ENCODE data around the gene CYP4F12.
"Not testable (repeated sequence)": the region's sequence is repeated elsewhere in the genome, so short reads cannot be mapped to it uniquely, and the experiment has no call there.

The CYP4F12 gene

GRCh38 chr19:15649526-15649925 is 23.4 kb upstream of the CYP4F12 start:
- DNase-seq (ENCODE audit: low read depth): no peak

GRCh38 chr19:15650123-15650522 is 22.8 kb upstream of the CYP4F12 start:
- DNase-seq (ENCODE audit: low read depth): not testable (repeated sequence)

DNA sequence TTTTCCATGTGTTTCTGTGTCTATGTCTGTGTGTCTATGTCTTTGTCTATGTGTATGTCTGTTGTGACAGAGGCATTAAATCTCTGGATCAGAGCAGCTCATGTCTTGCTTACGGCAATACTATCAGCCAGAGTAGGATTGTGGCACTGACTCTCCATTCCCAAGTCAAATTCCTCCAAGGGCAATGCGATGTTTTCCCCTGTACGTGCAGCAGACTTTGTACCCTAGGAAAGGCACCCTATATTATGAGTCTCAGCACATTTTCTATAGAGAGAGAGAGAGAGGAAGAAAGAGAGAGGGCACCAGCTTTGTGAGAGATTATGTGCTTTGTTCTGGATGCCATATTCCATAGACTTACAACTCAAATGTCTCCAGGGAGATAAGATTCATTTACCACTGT is 21.1 kb upstream of the CYP4F12 start:
- no peak for DNase-seq (ENCODE audit: low read depth)

DNA sequence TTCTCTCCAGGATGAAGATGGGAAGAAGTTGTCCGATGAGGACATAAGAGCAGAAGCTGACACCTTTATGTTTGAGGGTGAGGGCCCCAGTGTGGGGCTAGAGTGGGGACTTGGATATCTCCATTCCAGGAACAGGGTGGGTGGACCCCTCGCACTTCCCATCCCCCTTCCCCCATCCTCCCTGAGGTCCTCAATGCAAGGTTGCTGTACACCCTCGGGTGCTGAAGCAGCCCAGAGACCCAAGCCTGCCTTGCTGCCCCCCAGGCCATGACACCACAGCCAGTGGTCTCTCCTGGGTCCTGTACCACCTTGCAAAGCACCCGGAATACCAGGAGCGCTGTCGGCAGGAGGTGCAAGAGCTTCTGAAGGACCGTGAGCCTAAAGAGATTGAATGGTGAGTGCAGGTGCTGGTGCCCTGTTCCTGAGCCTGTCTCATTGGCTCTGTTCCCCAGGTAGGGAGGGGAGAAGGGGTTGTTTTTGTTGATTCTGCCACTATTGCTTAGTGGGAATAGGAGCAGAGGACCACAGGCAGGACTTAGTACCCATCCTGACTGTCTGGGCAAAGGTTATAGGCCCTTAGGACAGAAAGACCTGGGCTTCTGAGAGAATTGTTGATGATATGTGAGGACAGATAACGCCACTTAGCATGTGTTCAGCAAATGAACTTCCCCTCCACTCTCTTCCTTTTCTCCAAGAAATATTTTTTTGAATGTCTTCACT is 20.2 kb upstream of the CYP4F12 start:
- no peak for DNase-seq (ENCODE audit: low read depth)

DNA sequence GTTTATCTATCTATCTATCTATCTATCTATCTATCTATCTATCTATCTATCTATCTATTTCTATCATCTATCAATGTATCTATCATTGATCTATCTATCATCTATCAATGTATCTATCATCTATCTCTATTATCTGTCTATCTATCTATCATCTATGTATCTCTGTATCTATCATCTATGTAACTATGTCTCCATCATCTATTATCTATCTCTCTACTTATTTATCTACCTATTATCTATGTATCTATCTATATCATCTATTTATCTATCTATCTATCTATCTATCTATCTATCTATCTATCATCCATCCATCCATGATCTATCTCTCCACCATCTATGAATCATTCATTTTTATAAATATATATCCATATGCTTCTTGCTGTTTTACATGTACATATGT is 16.4 kb upstream of the CYP4F12 start:
- no peak for DNase-seq (ENCODE audit: low read depth)

DNA sequence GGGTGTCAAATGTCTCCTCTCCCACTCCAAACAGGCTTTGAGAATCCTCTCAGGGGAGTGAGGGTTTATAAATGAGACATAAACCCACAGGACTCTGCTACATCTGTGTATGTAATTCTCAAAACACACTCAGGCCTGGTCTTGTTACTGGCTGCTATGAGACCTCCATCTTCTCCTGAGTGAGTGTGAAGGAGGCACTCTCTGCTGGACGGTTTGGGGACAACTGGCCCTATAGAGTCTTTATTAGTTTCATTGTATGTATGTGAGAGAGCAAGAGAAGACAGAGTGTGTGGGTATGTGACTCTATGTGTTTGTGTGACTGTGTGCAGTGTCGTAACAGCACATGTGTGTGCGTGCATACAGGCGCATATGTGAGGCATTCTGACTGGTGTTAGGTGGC is 9.6 kb upstream of the CYP4F12 start:
- DNase-seq (ENCODE audit: low read depth): no peak

DNA sequence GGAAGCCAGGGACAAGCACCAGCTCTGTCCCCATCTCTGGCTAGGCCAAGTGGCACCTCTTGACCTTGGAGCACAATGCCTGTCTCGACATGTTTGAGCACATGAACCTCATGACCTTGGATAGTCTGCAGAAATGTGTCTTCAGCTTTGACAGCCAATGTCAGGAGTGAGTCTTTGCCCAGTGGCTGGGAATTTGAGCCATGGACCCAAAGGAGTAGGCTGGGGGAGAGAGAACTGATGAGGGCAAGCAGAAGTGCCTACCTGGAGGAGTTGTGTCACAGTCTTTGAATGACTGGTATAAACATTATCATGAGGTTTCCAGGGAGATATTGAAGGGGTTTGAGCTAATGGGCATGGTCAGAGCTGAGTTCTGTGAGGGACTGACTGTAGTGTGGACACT is 6.7 kb upstream of the CYP4F12 start:
- DNase-seq (ENCODE audit: low read depth): no peak

- DNase-seq (ENCODE audit: low read depth): no peak
Observed at GRCh38 chr19:15666883-15667282, 6.0 kb upstream of the CYP4F12 start.

DNA sequence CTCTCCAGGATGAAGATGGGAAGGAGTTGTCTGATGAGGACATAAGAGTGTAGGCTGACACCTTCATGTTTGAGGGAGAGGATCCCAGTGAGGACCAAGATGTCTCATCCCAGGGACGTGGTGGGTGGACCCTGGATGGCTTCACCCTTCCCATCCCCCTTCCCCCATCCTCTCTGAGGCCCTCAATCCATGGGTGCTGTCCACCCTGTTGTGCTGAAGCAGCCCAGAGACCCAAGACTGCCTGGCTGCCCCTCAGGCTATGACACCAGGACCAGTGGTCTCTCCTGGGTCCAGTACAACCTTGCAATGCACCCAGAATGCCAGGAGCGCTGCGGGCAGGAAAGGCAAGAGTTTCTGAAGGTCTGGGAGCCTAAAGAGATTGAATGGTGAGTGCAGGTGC is 3.4 kb upstream of the CYP4F12 start:
- DNase-seq (ENCODE audit: low read depth): no peak

DNA sequence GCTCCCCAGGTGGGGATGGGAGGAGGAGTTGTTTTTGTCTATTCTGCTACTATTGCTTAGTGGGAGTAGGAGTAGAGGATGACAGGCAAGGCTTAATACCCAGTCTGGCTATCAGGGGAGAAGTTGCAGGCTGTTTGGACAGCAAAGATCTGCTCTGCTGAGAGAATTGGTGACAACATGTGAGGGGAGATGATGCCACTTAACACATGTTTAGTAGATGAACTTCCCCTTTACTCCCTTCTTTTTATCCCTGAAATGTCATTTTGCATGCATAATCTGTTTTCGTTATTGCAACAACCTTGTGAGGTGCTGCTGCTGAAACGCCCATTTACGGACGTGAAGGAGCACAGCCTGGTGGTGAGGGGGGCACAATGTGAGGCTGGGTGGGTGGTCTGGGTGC is 3.0 kb upstream of the CYP4F12 start:
- no peak for DNase-seq (ENCODE audit: low read depth)

DNA sequence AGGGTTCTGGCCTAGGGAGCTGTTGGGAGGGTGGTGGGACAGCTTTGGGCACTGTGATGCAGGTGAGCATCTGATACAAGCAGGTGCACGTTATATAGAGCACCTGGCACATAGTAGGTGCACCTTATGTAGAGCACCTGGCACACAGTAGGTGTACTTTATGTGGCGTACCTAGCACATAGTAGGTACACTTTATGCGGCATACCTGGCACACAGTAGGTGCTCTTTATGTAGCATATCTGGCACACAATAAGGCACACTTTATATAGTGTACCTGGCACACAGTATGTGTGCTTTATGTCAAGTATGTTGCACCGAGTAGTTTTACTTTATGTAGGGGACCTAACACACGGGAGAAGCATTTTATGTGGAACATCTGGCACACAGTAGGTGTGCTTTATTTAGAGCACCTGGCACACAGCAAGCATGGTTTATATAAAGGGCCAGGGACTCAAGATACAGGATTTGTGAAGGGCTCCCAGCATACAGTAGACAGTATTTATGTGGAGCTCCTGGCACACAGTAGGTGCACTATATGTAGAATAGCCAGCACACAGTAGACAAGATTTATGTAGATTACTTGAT is 1.6 kb upstream of the CYP4F12 start:
- DNase-seq (ENCODE audit: low read depth): no peak

GRCh38 chr19:15671891-15672579 is 852 bp upstream of the CYP4F12 start:
- no peak for DNase-seq (ENCODE audit: low read depth)

GRCh38 chr19:15673176-15673654 is 328 bp downstream of the CYP4F12 start:
- DNase-seq (ENCODE audit: low read depth): no peak

DNA sequence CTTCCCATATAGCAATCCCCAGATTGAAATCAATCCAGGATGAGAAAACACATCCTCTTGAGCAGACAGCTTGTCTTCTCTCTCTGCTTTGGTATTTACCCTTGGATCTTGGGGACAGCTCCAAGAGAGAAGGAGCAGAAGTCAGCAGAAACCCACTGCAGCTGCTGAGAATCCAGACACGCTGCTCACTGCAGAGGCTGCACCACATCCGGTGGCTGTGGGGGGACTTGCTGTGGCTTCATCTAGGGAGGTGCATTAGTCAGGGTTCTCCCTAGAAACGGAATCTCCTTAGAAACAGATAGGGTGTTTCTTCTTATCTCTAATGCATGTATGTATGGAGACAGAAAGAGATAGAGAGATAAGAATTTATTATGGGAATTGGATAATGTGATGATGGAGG is 2.7 kb downstream of the CYP4F12 start:
- no peak for DNase-seq (ENCODE audit: low read depth)

DNA sequence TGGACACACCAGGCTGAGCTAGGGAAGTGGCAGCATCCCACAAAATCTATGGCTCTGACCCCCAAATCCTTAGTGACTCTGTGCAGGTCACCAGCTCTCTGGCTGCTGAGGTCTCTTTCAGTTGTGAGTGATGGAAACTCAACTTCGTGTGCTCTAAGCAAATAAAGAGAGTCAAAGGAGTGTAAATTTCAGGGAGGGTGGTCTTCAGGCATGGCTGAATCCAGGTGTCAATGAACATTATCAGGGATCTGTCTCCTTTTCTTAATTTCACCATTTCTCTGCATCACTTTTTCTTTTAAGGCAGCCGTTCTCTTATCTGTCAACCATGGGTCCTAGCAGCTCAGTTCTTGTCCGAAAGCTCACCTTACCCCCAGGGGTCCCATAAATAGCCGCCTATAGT is 6.2 kb downstream of the CYP4F12 start:
- DNase-seq (ENCODE audit: low read depth): no peak

GRCh38 chr19:15679865-15680264 is 7.0 kb downstream of the CYP4F12 start:
- not testable (repeated sequence) for DNase-seq (ENCODE audit: low read depth)

DNA sequence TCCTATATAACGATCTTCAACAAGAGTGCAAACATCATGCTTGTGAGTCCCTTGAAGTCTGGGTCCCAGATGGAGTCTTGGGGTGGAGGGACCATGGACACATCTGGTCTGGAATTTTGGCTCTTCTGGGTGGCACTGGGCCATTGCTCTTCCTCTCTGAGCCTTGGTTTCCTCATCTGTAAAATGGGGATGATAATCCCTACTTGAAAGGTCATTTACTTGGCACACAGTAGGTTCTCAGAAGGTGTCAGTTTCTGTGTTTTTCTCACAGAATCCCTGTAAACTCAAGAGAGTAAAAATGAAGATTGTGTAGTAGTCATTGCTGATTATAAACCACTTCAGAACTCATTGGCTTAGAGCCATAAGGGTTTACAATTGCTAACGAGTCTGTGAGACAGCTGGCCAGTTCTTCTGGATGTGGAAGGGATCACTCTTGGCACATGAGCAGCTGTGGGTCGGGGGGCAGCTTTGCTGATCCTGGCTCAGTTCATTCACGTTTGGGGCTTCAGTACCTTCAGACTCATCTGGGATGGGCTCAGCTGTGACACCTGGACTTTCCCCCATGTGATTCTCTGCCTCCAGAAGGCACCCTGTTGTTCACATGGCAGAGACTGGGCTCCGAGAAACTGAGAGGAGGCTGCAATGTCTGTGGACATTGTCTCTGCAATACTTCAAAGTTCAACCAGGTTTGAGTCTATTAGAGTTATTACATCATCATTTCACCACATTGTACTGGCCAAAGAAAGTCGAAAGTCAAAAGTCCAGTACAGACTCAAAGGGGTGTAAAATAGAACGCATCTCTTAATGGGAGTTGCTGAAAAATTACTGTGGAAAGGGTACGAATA is 7.8 kb downstream of the CYP4F12 start:
- no peak for DNase-seq (ENCODE audit: low read depth)

- no peak for DNase-seq (ENCODE audit: low read depth)
Observed at GRCh38 chr19:15683411-15683810, 10.5 kb downstream of the CYP4F12 start.

DNA sequence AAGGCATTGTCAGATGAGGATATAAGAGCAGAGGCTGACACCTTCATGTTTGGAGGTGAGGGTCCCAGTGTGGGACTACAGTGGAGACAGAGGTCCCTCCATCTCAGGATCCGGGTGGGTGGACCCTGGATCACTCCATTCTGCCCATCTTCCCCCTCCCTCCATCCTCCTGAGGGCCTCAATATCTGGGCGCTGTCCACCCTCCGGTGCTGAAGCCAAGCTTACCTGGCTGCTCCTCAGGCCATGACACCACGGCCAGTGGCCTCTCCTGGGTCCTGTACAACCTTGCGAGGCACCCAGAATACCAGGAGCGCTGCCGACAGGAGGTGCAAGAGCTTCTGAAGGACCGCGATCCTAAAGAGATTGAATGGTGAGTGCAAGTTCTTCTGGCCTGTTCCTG is 11.9 kb downstream of the CYP4F12 start:
- DNase-seq (ENCODE audit: low read depth): no peak

- DNase-seq (ENCODE audit: low read depth): no peak
Observed at GRCh38 chr19:15696654-15697194, 23.8 kb downstream of the CYP4F12 start.

- DNase-seq (ENCODE audit: low read depth): no peak
Observed at GRCh38 chr19:15701757-15702533, 29.1 kb downstream of the CYP4F12 start.
